ENCODE data around the gene PANX2.

Gene PANX2

DNA sequence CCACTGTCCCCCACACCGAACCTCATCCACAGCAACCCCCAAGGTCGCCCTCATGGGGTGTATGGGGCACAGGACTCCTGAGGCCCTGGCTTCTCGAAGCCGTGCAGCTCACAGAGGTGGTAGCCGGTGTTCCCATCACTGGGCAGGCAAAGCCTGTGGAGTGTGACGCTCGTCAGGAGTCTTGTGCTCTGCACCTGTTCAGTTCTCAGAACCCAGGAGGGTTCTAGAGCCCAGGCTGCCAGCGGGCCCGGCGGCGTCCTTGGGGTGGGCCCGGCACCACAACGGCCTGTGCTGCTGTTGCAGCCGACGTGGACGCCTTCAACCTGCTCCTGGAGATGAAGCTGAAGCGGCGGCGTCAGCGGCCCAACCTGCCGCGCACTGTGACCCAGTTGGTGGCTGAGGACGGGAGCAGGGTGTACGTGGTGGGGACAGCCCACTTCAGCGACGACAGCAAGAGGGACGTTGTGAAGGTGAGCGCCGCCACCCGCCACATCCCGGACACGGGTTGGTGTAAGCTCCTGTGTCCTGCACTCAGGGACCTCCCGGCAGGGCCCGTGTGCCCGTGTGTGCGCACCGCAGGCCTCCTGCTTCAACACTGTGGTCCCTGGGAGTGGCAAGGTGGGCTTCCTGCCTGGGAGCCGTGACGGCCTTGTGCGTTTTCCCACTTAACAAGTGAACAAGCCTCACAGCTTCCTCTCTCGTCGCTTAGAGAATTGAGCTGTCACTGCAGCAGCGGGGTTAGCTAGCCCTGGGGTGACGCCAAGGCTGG lies 23.7 kb downstream of the PANX2 start:
- H3K4me3 ChIP-seq (ENCODE audit: low read length), result no peak overlapping the region
- no peak for TF ChIP-seq CTCF (conservative IDR thresholded peaks at IDR 0.05; ENCODE audit: low read length)
- DNase-seq (ENCODE audit: low read depth), result no peak

DNA sequence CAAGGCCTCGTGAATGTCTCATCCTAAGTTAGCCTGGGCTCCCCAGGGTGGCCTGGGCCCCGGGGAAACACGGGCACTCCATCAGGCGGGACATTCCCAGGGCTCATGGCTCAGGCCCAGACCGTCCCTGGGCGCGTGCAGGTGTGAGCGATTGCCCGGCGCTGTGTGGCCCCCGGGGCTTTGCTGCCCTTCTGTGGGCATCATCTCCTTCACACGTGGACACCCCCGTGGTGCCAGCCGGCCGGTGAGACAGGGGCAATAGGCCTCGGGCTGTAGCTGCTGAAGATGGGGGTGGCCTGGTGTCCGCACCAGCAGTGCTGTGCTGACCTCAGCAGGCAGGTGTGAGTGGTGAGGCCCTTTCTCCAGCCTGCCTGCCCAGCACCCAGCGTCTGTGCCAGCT lies 25.7 kb downstream of the PANX2 start:
- no peak overlapping the region for H3K4me3 ChIP-seq (ENCODE audit: low read length)
- no peak for DNase-seq (ENCODE audit: low read depth)
- TF ChIP-seq CTCF (conservative IDR thresholded peaks at IDR 0.05; ENCODE audit: low read length), result no peak

- no peak for TF ChIP-seq CTCF (conservative IDR thresholded peaks at IDR 0.05; ENCODE audit: low read length)
- no peak for DNase-seq (ENCODE audit: low read depth)
- no peak overlapping the region for H3K4me3 ChIP-seq (ENCODE audit: low read length)
These were observed 26.7 kb downstream of the PANX2 start for GRCh38 chr22:50197000-50197800.

GRCh38 chr22:50197856-50198623 lies 27.5 kb downstream of the PANX2 start:
- TF ChIP-seq CTCF (conservative IDR thresholded peaks at IDR 0.05; ENCODE audit: low read length), result no peak
- H3K4me3 ChIP-seq (ENCODE audit: low read length), result no peak overlapping the region
- DNase-seq (ENCODE audit: low read depth), result no peak

DNA sequence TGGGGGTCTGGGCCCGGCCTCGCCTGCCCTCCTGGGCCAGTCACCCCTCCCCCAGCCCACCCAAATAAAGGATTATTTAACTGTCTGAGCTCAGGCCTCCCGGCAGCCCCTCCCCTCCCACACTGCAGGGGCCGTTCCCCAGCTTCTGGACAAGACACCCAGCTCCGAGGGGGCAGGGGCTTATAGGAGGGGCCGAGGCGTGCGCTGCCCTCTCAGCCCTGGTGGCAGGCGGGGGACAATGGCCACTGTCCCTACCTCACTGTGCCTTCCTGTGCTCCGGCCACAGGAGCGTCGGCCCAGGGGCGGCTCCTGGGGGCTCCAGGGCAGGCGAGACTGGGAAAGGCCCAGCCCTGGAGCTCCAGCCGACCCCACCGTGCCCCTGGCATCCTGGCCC lies 28.1 kb downstream of the PANX2 start:
- TF ChIP-seq CTCF (conservative IDR thresholded peaks at IDR 0.05; ENCODE audit: low read length), result no peak
- no peak for DNase-seq (ENCODE audit: low read depth)
- no peak overlapping the region for H3K4me3 ChIP-seq (ENCODE audit: low read length)

- no peak for DNase-seq (ENCODE audit: low read depth)
- no peak overlapping the region for H3K4me3 ChIP-seq (ENCODE audit: low read length)
- TF ChIP-seq CTCF (conservative IDR thresholded peaks at IDR 0.05; ENCODE audit: low read length), result no peak
These were observed 28.8 kb downstream of the PANX2 start for GRCh38 chr22:50199251-50199721.
